Choroid plexus epithelial cell (primary cell): Measurements from ENCODE around the gene ROM1.

Experiments
- DNase-seq: peaks from one replicate; pipeline ENCODE4 v3.0.0-alpha.2; 2010; ENCODE audit warnings: low read depth
- H3K4me3 ChIP-seq: 2 replicates; pipeline ENCODE4 v1.5.1; 2011; ENCODE audit warnings: low read depth, mild to moderate bottlenecking, control low read depth, low read length, moderate library complexity
- TF ChIP-seq, protein P1 (sequence below): conservative IDR thresholded peaks from 2 replicates; pipeline ENCODE4 v1.5.1; 2011; ENCODE audit warnings: low read depth, mild to moderate bottlenecking, control low read depth, inconsistent platforms, low read length, moderate library complexity

Gene ROM1

DNA sequence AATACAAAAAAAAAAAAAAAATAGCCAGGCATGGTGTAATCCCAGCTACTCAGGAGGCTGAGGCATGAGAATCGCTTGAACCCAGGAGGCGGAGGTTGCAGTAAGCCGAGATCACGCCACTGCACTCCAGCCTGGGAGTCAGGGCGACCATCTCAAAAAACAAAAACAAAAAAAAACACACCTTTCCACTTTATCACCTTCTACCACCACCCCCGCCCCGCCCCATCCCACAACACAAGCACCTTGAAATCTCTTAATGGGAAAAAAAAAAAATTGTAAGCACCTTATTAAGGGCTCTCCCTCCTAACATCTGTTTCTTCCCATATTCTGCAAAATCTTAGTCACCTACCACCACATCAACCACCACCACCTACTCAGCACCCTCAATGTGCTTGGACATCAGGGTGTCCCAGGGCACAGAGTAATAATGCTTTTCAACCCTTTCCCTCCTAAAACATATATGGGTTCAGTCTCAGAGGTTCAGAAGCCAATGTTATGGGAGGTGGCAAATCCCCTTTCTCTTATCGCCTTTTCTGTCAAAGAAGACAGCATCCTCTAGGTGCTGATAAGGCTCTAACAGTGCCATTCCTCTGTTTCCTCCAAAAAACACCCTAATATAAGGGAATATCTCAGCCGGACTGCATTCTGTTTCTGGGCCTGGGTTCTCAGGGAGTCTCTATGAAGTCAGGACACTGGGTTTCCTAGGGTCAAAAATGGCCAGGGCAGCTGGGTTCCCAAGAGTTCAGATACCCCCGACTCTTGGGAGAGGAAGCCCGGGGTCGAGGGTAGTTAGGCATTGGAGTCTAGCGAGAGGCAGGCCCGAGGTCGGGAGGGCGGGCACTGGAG, 39.3 kb downstream of the ROM1 start:
- TF ChIP-seq, protein P1, sequence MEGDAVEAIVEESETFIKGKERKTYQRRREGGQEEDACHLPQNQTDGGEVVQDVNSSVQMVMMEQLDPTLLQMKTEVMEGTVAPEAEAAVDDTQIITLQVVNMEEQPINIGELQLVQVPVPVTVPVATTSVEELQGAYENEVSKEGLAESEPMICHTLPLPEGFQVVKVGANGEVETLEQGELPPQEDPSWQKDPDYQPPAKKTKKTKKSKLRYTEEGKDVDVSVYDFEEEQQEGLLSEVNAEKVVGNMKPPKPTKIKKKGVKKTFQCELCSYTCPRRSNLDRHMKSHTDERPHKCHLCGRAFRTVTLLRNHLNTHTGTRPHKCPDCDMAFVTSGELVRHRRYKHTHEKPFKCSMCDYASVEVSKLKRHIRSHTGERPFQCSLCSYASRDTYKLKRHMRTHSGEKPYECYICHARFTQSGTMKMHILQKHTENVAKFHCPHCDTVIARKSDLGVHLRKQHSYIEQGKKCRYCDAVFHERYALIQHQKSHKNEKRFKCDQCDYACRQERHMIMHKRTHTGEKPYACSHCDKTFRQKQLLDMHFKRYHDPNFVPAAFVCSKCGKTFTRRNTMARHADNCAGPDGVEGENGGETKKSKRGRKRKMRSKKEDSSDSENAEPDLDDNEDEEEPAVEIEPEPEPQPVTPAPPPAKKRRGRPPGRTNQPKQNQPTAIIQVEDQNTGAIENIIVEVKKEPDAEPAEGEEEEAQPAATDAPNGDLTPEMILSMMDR: no peak
- H3K4me3 ChIP-seq: peak overlapping the region; percentile 87
- DNase-seq: no peak

DNA sequence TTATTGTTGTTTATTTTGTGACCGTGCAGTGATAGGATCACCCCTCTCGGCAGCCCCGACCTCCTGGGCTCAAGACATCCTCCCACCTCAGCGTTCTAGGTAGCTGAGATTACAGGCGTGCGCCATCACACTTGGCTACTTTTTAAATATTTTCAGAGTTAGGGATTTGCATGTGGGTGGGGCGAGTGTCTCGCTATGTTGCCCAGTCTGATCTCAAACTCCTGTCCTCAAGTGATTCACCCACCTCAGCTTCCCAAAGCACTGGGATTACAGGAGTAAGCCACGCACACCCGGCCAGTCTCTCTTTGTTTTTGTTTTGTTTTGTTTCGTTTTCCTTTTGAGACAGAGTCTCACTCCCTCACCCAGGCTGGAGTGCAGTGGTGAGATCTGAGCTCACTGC, 41.2 kb downstream of the ROM1 start:
- H3K4me3 ChIP-seq: no peak overlapping the region
- no peak for DNase-seq
- TF ChIP-seq, protein P1: no peak

DNA sequence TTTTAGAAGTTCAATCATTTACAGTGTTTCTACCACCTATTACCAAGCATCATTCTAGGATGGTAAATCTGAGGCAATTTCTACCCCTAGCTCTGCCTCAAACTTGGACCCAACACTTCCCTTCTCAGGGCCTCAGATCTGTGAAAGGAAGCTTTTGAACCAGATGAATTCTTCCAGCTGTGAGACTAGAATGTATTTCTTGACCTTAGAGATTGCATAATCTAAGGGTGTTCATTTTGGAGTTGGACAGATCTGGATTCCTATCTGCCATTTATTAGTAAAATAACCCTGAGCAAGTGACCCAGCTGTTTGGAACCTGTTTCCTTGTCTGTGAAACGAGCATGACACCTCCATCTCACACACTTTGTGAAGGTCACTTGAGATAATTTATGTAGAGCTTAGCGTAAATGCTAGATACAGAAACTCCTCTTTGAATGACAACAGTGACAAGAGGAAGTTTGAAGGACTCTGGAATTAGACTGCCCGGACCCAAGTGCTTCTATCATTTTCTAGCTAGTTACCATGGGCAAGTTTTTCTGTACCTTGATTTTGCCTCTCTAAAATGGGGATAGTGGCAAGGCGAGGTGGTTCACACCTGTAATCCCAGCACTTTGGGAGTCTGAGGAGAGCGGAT, 43.9 kb downstream of the ROM1 start:
- no peak overlapping the region for H3K4me3 ChIP-seq
- DNase-seq: peak; percentile 48
- TF ChIP-seq, protein P1: no peak

DNA sequence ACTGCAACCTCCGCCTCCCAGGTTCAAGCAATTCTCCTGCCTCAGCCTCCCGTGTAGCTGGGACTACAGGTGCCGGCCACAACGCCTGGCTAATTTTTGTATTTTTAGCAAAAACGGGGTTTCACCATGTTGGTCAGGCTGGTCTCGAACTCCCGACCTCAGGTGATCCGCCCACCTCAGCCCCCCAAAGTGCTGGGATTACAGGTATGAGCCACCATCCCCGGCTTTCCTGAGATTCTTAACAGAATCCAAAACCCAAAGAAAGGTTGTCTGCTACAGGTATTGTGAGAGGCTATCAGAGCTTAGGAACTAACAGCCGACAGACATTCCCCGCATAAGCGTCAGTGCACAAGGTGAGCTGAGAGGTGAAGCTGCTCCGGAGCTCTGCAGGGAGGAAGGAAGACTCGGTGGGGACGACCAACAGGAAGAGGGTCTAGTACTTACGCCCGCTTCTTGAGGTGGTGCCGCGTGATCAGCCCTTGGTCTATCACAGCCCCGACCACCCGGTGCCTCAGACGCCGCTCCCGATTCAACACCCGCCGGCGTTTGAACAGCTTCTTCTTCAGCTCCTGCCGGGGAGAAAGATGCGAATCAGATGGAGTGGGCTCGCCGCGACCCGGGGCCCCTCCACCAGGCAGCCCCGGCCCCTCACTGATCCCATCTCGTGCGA, 51.5 kb downstream of the ROM1 start:
- H3K4me3 ChIP-seq: peak overlapping the region; percentile 83
- TF ChIP-seq, protein P1: no peak
- DNase-seq: peak; percentile 69
